CD4-positive, alpha-beta T cell treated with Interleukin-17A for 4 hours (primary cell): ENCODE data around the gene HS3ST5.
"Not testable (repeated sequence)": the region's sequence is repeated elsewhere in the genome, so short reads cannot be mapped to it uniquely, and the experiment has no call there.

Source experiments
- DNase-seq: peaks from one replicate; pipeline ENCODE4 v3.0.0-alpha.2; 2020; ENCODE audit warnings: mixed read lengths

HS3ST5 gene

GRCh38 chr6:114181664-114182063 is 161.2 kb downstream of the HS3ST5 start:
- no peak for DNase-seq

DNA sequence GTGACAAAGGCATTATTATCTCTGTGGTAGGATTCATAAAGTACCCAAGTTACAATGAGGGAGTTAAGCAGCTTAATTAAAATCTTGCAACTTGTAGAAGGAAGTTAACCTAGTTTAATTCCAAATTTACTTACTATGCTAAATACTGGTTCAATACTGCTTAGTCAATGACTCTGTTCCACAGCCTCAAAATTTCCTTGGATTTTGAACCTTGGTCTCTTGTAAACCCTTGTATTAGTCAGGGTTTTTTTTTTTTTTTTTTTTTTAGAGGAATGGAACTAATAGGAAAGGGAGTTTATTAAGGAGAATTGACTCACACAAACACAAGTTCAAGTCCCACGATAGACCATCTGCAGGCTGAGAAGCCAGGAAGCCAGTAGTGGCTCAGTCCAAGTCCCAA is 163.4 kb downstream of the HS3ST5 start:
- no peak for DNase-seq

DNA sequence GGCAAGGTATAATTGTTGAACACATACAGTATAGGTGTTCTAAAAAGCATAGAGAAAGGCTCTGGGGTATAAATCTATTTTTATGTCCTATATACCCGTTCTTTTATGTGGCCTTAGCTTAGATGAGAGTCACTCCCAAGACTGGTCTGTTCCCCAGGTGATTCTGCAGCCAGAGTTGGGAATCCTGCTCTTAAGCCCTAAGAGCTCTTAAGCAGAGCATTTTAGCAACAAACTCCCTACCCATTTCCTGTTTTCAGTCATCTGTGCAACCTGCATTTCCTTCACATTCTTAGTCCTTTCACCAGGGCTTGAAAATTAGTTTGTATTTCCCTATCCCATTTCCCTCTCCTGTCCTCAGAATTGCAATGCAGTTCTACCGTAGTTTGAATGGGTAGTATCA is 166.1 kb downstream of the HS3ST5 start:
- DNase-seq: no peak

GRCh38 chr6:114172576-114173260 is 170.1 kb downstream of the HS3ST5 start:
- DNase-seq: no peak

DNA sequence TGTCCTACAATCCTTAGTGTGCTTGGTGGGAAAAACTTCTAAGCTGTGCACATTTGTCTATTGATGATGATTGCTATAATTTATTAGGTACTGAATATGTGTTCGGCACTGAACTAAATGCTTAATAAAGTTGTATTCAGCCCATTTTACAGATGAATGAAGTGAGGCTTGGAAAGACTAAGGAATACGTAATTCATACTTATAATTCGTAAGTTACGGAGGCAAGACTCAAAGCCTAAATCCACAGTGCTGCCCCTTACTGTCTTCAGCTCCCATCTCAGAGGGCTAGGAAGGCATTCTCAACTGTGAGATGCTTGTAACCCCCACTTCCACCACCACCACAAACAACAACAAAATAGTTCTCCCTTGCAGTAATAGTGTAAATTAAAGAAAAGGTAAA is 171.3 kb downstream of the HS3ST5 start:
- no peak for DNase-seq

- DNase-seq: no peak
Observed at GRCh38 chr6:114170958-114171387, 171.8 kb downstream of the HS3ST5 start.

- DNase-seq: no peak
Observed at GRCh38 chr6:114170372-114170771, 172.5 kb downstream of the HS3ST5 start.

DNA sequence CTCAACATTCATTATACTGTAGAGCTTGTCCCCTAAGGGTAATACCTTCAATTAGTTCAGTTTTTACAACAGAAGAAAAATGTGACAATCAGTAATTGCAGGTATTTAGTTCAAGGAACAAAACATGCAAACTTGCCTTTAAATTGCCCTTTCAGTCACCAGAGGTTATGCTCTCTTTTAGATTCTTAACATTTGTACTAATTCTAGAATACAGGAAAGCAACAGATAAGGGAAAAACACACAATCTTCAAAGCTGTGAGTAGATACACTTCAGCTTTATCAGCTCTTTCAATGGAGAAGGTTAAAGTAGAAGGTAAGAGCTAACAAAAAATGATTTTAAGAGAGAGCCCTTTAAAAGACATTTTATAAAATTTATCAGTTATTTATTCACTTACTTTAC is 173.1 kb downstream of the HS3ST5 start:
- no peak for DNase-seq

DNA sequence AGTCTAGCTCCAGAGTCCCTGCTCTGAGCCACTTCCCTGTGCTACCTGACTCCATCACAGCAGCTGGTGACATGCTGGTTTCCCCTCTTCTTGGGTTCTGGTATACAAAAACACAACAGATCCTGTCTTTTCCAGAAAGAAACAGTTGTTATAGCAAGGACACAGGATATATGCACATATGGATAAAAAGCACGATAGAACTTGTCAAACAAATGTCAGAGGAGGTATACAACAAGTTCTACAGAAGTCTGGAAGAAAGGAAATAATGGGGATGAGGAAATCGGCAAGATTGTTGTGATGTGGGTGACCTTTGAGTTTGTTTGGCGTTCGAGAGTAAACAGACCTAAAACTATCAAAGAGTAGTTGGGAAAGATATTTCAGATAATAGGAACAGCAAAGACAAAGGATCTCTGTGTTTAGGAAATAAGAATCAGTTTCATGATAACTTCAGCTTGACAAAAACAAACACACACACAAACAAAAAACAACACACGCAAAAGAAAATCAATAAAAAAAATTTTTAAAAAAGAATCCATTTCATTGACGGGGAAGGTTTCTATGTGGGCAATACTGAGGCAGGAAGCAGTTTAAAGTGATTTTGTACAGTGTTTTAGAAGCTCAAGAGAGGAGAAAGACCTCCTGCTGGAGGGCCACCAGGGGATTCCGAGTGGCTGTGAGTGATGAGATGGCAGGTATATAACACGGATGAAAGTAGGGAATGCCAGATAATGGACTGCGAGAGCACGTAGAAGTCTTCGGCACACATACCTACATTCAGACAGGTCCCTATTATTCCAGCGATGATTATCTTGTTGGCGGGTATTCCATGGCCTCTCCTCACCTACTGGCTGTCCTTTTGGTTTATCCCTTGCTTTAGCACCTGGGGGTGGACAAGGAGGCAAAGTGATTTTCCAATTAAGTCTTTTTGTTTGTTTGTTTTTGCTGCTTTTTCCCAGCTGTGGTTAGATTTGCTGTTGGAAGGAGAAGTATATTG is 174.9 kb downstream of the HS3ST5 start:
- DNase-seq: no peak

DNA sequence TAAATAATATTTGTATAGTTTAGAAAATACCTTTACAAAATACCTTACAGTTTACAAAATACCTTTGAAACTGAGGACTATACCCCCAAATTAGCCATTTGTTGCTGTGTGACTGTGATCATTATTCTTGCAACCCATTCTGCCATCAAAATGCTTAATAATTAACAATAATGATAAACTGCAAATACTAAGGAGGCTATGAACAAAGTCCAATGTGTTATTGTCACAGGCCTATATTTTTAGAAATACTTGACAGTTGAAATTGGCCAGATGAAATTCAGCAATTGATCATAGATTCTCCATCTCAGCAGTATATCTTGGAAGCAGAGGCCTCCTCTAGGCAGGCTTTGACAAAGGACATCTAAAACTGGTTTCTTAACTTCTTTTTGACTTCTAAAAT is 178.6 kb downstream of the HS3ST5 start:
- no peak for DNase-seq

DNA sequence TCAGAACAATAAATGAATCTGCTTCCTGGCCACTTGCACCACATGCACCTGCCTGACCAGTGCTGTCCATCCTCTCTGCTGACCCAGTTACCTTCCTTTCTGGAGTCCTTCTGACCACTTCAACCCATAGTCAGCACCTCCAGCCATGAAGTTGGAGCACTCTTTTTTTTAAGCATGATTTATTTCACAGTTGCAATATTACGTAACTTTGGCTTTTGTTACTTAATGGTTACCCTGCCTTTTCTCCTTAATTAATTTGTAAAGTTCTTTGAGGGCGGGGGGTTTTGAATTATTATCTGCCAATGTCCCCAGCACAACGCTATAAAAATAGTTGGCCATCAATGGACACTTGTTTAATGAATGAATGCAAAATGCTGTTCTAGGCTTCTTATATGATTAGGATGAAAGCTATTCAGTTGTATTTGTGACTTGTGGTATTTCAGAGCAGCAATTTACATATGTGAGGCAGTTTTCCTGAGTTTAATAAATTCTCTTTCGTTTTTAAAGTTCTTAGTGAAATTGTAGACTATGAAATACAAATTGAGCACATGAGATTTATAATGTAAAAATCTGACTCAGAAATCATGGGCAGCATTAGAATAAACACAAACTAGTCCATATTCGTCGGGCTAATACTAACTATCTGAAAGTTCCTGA is 180.0 kb downstream of the HS3ST5 start:
- DNase-seq: no peak

GRCh38 chr6:114160881-114161280 is 181.9 kb downstream of the HS3ST5 start:
- DNase-seq: no peak

GRCh38 chr6:114159727-114160126 is 183.1 kb downstream of the HS3ST5 start:
- no peak for DNase-seq

DNA sequence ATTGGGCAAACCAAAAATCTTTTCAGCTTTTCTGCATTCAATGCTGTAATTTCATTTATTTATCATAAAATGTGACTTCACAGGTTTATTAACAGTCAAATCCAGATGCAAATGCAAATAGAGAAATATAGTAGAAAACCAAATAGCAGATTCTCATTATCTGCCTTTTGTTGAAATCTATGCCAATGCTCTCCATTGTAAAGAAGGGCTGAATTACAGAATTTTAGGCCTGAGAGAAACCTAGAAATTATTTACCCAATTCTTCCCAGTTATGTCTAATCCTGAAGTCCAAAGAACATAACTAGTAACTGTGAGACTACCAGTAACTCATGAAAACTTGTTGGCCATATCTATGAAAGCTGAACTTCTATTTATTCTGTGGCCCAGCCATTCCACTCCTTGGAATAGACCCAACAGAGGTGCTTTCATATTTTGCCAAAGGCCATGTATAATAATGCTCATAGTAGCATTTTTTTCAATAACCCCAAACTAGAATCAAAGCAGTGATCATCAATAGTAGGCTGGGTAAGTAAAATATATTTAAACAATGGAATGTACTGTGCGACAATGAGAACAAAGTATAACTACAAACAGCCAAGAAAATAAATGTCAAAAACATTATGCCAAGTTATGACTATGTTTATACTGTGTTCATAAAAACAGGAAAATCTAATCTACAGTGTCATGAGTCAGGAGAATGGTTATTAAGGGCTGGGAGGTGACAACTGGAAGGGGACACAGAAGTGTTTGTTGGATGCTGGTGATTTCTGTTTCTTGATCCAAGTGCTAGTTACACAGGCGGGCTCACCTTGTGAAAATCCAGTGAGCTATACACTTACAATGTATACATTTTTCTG is 183.8 kb downstream of the HS3ST5 start:
- no peak for DNase-seq

DNA sequence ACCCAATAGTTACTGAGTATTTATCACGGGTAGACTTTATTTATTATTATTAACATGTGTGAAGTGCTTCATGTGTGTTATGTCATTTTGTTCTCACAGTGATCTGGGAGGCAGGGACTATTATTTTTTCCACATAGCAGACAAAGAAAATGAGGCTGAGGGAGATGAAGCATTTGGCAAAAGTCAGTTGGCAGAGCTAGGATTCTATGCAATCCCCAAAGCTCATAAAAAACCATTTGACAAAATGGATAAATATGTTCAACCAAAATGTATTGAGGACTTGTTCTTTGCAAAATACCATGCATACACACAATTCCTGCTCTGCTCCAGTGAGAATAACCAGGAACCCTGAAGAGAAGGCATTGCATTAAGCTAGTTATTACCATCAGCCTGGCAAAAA is 184.4 kb downstream of the HS3ST5 start:
- no peak for DNase-seq

DNA sequence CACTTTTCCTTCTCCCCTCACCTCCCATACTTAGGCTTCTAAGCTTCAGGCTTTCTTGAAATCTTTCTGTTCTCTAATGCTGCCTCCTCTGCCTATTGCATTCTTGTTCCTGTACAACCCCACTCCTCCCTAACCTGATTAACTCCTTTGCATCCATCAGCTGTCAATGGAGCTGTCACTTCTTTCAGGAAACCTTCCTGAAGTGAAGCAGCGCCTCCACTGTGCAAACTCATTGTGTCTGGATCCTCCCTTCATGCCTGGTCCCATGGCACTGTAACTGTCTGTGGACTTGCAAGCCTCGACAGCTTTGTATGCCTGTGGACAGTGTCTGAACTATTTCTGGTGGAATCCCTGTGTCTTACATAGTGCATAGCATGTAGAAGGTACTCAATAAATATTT is 185.0 kb downstream of the HS3ST5 start:
- DNase-seq: no peak

GRCh38 chr6:114155763-114156162 is 187.1 kb downstream of the HS3ST5 start:
- no peak for DNase-seq

DNA sequence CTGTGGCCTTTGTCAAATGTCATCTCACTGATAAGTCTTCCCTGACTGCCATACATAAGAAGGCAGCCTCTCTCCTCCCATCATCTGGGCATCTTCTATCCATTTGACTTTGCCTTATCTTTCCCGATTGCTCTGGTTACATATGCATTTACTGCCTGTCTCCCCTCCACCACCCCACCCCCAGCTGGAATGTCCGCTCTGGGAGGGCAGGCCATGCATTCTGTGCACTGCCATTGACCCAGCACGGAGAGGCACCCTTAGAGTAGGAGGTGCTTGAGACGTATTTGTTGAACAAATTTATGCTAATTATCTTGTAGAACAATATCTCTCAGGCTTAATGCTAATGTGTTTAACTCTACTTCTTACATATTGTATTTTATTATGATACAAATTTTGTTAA is 188.0 kb downstream of the HS3ST5 start:
- DNase-seq: no peak

GRCh38 chr6:114153448-114153847 is 189.4 kb downstream of the HS3ST5 start:
- DNase-seq: no peak

DNA sequence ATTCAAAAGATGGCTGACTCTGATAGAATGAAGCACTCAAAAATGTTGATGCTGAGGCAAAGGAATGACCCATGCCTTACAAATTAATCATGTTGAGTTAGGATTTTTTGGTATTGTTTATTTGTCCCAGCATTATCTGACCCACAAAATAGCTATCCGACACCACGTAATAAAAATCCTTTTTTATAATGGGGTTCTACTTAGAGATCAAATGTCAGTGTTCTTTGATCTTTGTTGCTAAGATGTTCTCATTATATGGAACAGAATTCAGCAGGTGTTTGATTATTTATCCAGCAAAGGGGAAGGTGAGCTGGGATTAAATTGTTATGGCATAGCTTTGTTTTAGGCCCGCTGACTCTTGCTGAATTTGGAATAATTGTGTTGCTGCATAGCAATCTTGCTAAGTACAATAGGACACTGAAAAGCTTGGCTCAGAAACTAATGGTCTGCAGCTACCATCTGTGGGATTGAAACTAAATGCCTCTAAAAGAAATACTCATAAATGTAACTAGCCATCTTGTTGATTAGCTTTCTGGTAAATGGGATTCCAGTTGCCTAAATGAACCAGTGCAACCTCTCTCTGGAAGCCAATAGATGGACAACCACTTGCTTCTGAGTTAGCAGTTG is 191.6 kb downstream of the HS3ST5 start:
- no peak for DNase-seq

DNA sequence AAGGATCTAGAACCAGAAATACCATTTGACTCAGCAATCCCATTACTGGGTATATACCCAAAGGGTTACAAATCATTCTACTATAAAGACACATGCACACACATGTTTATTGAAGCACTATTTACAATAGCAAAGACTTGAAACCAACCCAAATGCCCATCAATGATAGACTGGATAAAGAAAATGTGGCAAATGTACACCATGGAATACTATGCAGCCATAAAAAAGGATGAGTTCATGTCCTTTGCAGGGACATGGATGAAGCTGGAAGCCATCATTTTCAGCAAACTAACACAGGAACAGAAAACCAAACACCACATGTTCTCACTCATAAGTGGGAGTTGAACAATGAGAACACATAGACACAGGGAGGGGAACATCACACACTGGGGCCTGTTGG is 193.6 kb downstream of the HS3ST5 start:
- not testable (repeated sequence) for DNase-seq
